Measurements from ENCODE around the gene SPDYE2B. TPM values are rescaled to one million over a fixed set of nuclear protein-coding genes. Genes with fewer than 3 reads are reported as not detected.
"Not testable (repeated sequence)": the region's sequence is repeated elsewhere in the genome, so short reads cannot be mapped to it uniquely, and the experiment has no call there.

SPDYE2B gene
- polyA plus RNA-seq, 1 of the 3 experiments (the other 2 are of a cell fraction), result not detected

GRCh38 chr7:102682560-102682959 is 32.4 kb downstream of the SPDYE2B start:
- H3K9ac ChIP-seq; H3K27ac ChIP-seq (ENCODE audit: low read depth in 2 of 2, low read length in 1 of 2); DNase-seq; POLR2A ChIA-PET; H3K4me3 ChIP-seq (ENCODE audit: low read depth in 2 of 2, low read length in 1 of 2); H3K9me3 ChIP-seq; H3K27me3 ChIP-seq (ENCODE audit: insufficient read depth); H3K4me1 ChIP-seq (ENCODE audit: control insufficient read depth in 1 of 2, insufficient read depth in 2 of 2, low read depth in 1 of 2, low read length in 1 of 2); CTCF ChIA-PET; H3K4me2 ChIP-seq; H3F3A ChIP-seq (replicated peaks; ENCODE audit: insufficient read depth); H3K36me3 ChIP-seq (replicated peaks in 1 of 2; ENCODE audit: control insufficient read depth in 1 of 2, insufficient read depth in 2 of 2, low read length in 1 of 2); H2AFZ ChIP-seq (ENCODE audit: low read depth); H3K9me2 ChIP-seq; H3K79me2 ChIP-seq (ENCODE audit: insufficient read depth); H4K20me1 ChIP-seq (ENCODE audit: insufficient read depth): not testable (repeated sequence)
- no CpG with 5 or more reads among the region's 5 CpGs for WGBS (ENCODE audit: low lambda C conversion rate)

- H3K9ac ChIP-seq; CTCF ChIA-PET; H3K79me2 ChIP-seq (ENCODE audit: insufficient read depth); POLR2A ChIA-PET; H2AFZ ChIP-seq (ENCODE audit: low read depth); H3K36me3 ChIP-seq (replicated peaks in 1 of 2; ENCODE audit: control insufficient read depth in 1 of 2, insufficient read depth in 2 of 2, low read length in 1 of 2); H3K4me2 ChIP-seq; H3K4me1 ChIP-seq (ENCODE audit: control insufficient read depth in 1 of 2, insufficient read depth in 2 of 2, low read depth in 1 of 2, low read length in 1 of 2); H4K20me1 ChIP-seq (ENCODE audit: insufficient read depth); H3K27me3 ChIP-seq (ENCODE audit: insufficient read depth); H3K4me3 ChIP-seq (ENCODE audit: low read depth in 2 of 2, low read length in 1 of 2); H3K9me3 ChIP-seq; H3K27ac ChIP-seq (ENCODE audit: low read depth in 2 of 2, low read length in 1 of 2); DNase-seq; H3F3A ChIP-seq (replicated peaks; ENCODE audit: insufficient read depth); H3K9me2 ChIP-seq: not testable (repeated sequence)
- WGBS (ENCODE audit: low lambda C conversion rate), result no CpG with 5 or more reads among the region's 37 CpGs
Measured at GRCh38 chr7:102688299-102689036, 38.3 kb downstream of the SPDYE2B start.

GRCh38 chr7:102689436-102690282 is 39.5 kb downstream of the SPDYE2B start:
- H3F3A ChIP-seq (replicated peaks; ENCODE audit: insufficient read depth); CTCF ChIA-PET; H4K20me1 ChIP-seq (ENCODE audit: insufficient read depth); H3K4me1 ChIP-seq (ENCODE audit: control insufficient read depth in 1 of 2, insufficient read depth in 2 of 2, low read depth in 1 of 2, low read length in 1 of 2); DNase-seq; H3K9me2 ChIP-seq; H3K4me2 ChIP-seq; H3K27ac ChIP-seq (ENCODE audit: low read depth in 2 of 2, low read length in 1 of 2); H3K27me3 ChIP-seq (ENCODE audit: insufficient read depth); H3K9ac ChIP-seq; H2AFZ ChIP-seq (ENCODE audit: low read depth); POLR2A ChIA-PET; H3K9me3 ChIP-seq; H3K36me3 ChIP-seq (replicated peaks in 1 of 2; ENCODE audit: control insufficient read depth in 1 of 2, insufficient read depth in 2 of 2, low read length in 1 of 2); H3K79me2 ChIP-seq (ENCODE audit: insufficient read depth): not testable (repeated sequence)
- WGBS (ENCODE audit: low lambda C conversion rate), result no CpG with 5 or more reads among the region's 74 CpGs
- peak overlapping the region in 1 of 2 experiments; percentile 17; a peak in 1 of 4 replicates for H3K4me3 ChIP-seq (ENCODE audit: low read depth in 2 of 2, low read length in 1 of 2)

GRCh38 chr7:102690602-102691001 is 40.5 kb downstream of the SPDYE2B start:
- H3K9ac ChIP-seq; H3K27ac ChIP-seq (ENCODE audit: low read depth in 2 of 2, low read length in 1 of 2); POLR2A ChIA-PET; DNase-seq; CTCF ChIA-PET; H3K79me2 ChIP-seq (ENCODE audit: insufficient read depth); H3K4me3 ChIP-seq (ENCODE audit: low read depth in 2 of 2, low read length in 1 of 2); H3K4me2 ChIP-seq; H3F3A ChIP-seq (replicated peaks; ENCODE audit: insufficient read depth); H4K20me1 ChIP-seq (ENCODE audit: insufficient read depth); H3K9me3 ChIP-seq; H3K9me2 ChIP-seq; H3K4me1 ChIP-seq (ENCODE audit: control insufficient read depth in 1 of 2, insufficient read depth in 2 of 2, low read depth in 1 of 2, low read length in 1 of 2); H2AFZ ChIP-seq (ENCODE audit: low read depth); H3K27me3 ChIP-seq (ENCODE audit: insufficient read depth); H3K36me3 ChIP-seq (replicated peaks in 1 of 2; ENCODE audit: control insufficient read depth in 1 of 2, insufficient read depth in 2 of 2, low read length in 1 of 2): not testable (repeated sequence)
- 93% methylated on average over 4 of the region's 6 CpGs for WGBS (ENCODE audit: low lambda C conversion rate)

- H3K4me3 ChIP-seq (ENCODE audit: low read depth in 2 of 2, low read length in 1 of 2); H3F3A ChIP-seq (replicated peaks; ENCODE audit: insufficient read depth); H4K20me1 ChIP-seq (ENCODE audit: insufficient read depth); DNase-seq; H3K27ac ChIP-seq (ENCODE audit: low read depth in 2 of 2, low read length in 1 of 2); H3K27me3 ChIP-seq (ENCODE audit: insufficient read depth); H2AFZ ChIP-seq (ENCODE audit: low read depth); H3K4me2 ChIP-seq; H3K4me1 ChIP-seq (ENCODE audit: control insufficient read depth in 1 of 2, insufficient read depth in 2 of 2, low read depth in 1 of 2, low read length in 1 of 2); H3K36me3 ChIP-seq (replicated peaks in 1 of 2; ENCODE audit: control insufficient read depth in 1 of 2, insufficient read depth in 2 of 2, low read length in 1 of 2); CTCF ChIA-PET; H3K9me3 ChIP-seq; POLR2A ChIA-PET; H3K9ac ChIP-seq; H3K9me2 ChIP-seq; H3K79me2 ChIP-seq (ENCODE audit: insufficient read depth): not testable (repeated sequence)
- WGBS (ENCODE audit: low lambda C conversion rate), result 50% methylated on average over 2 of the region's 2 CpGs
Measured at GRCh38 chr7:102694008-102694407, 43.9 kb downstream of the SPDYE2B start.

GRCh38 chr7:102695033-102695552 is 45.0 kb downstream of the SPDYE2B start:
- CTCF ChIA-PET; H3K9ac ChIP-seq; POLR2A ChIA-PET; H3K36me3 ChIP-seq (replicated peaks in 1 of 2; ENCODE audit: control insufficient read depth in 1 of 2, insufficient read depth in 2 of 2, low read length in 1 of 2); H3K4me3 ChIP-seq (ENCODE audit: low read depth in 2 of 2, low read length in 1 of 2); H3K4me1 ChIP-seq (ENCODE audit: control insufficient read depth in 1 of 2, insufficient read depth in 2 of 2, low read depth in 1 of 2, low read length in 1 of 2); H3K9me3 ChIP-seq; H3K27me3 ChIP-seq (ENCODE audit: insufficient read depth); H3K9me2 ChIP-seq; H3F3A ChIP-seq (replicated peaks; ENCODE audit: insufficient read depth); H3K4me2 ChIP-seq; DNase-seq; H3K79me2 ChIP-seq (ENCODE audit: insufficient read depth); H4K20me1 ChIP-seq (ENCODE audit: insufficient read depth); H3K27ac ChIP-seq (ENCODE audit: low read depth in 2 of 2, low read length in 1 of 2); H2AFZ ChIP-seq (ENCODE audit: low read depth): not testable (repeated sequence)
- 45% methylated on average over 2 of the region's 3 CpGs for WGBS (ENCODE audit: low lambda C conversion rate)
